Neuron (in vitro differentiated cells): ENCODE data around the gene TCF7L1.

Experiments
- H2AFZ ChIP-seq: one replicate; pipeline ENCODE4 v1.6.1; 2013; ENCODE audit warnings: low read depth, mild to moderate bottlenecking, inconsistent platforms, low read length, moderate library complexity
- H3K27me3 ChIP-seq: one replicate; pipeline ENCODE4 v1.6.1; 2013; ENCODE audit warnings: low read length; ENCODE audit not compliant: insufficient read depth
- H3K36me3 ChIP-seq: one replicate; pipeline ENCODE4 v1.6.1; 2013; ENCODE audit warnings: low read length; ENCODE audit not compliant: insufficient read depth
- H3K4me1 ChIP-seq: one replicate; pipeline ENCODE4 v1.6.1; 2013; ENCODE audit warnings: low read length; ENCODE audit not compliant: insufficient read depth
- H3K4me3 ChIP-seq: 2 replicates; pipeline ENCODE4 v1.5.1; 2013; ENCODE audit warnings: mild to moderate bottlenecking, low read length, moderate library complexity
- H3K9me3 ChIP-seq: one replicate; pipeline ENCODE4 v1.6.1; 2013; ENCODE audit warnings: low read length

TCF7L1 gene

DNA sequence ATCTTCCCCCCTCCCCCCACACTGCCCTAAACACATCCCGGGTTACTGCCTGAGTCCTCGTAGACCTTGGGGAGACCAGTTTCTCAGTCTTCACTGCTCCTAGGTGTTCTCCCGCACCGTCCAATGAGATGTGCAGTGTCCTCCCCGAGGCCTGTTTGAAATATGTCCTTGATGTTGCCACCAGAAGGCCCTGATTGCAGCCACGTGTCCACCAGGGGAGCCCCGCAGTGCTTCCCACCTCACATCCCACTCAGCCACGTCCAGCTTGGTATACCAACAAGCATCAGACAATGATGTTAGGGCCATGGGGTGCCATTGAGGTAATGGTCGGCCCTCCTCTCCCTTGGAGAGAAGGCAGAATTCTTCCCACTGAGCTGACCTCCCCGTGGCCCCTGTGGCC is 38.7 kb downstream of the TCF7L1 start:
- Histone ChIP-seq H3K36me3 (peaks cover 7% of the 10 kb centered on the region), H3K4me1 (peaks cover 14% of the 10 kb centered on the region), H2AFZ (no peak overlapping the region), H3K27me3 (no peaks in the 10 kb centered on the region), H3K4me3 (no peak overlapping the region), H3K9me3 (peaks cover 2% of the 10 kb centered on the region)

DNA sequence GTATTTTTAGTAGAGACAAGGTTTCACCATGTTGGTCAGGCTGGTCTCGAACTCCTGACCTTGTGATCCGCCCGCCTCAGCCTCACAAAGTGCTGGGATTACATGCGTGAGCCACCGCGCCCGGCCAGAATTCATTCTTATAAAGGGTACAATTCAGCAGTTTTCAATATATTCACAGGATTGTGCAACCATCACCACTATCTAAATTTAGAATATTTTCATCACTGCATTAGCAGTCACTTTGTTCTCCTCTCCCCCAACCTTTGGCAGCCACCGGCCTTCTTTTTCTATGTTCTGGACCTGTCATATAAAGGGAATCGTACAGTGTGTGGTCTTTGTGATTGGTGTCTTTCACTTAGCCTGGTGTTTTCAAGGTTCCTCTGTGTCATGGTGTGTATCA is 40.7 kb downstream of the TCF7L1 start:
- Histone ChIP-seq H3K9me3 (no peaks in the 10 kb centered on the region), H3K4me3 (no peak overlapping the region), H2AFZ (no peak overlapping the region), H3K36me3 (peaks cover 5% of the 10 kb centered on the region), H3K27me3 (no peaks in the 10 kb centered on the region), H3K4me1 (peaks cover 19% of the 10 kb centered on the region)

DNA sequence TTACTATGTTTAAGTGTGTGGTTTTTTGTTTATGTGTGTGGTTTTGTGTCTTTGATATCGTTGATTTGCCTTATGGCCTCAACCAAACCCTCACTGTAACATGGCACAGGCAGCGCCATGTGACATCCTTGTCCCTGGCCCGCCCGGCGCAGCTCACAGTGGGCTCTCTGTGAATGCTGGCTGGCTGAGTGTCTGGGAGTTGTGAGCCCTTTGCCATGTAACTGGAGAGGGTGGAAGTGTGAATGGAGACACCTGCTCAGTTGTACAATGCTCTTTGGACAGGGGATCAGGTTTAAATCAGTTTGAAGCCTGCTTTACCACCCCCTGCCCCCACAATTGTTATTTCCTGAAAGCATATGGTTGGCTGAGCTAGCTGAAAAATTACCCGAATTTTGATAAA is 41.8 kb downstream of the TCF7L1 start:
- Histone ChIP-seq H3K4me1 (peaks cover 28% of the 10 kb centered on the region), H2AFZ (no peak overlapping the region), H3K4me3 (no peak overlapping the region), H3K9me3 (no peaks in the 10 kb centered on the region), H3K36me3 (peaks cover 5% of the 10 kb centered on the region), H3K27me3 (no peaks in the 10 kb centered on the region)

DNA sequence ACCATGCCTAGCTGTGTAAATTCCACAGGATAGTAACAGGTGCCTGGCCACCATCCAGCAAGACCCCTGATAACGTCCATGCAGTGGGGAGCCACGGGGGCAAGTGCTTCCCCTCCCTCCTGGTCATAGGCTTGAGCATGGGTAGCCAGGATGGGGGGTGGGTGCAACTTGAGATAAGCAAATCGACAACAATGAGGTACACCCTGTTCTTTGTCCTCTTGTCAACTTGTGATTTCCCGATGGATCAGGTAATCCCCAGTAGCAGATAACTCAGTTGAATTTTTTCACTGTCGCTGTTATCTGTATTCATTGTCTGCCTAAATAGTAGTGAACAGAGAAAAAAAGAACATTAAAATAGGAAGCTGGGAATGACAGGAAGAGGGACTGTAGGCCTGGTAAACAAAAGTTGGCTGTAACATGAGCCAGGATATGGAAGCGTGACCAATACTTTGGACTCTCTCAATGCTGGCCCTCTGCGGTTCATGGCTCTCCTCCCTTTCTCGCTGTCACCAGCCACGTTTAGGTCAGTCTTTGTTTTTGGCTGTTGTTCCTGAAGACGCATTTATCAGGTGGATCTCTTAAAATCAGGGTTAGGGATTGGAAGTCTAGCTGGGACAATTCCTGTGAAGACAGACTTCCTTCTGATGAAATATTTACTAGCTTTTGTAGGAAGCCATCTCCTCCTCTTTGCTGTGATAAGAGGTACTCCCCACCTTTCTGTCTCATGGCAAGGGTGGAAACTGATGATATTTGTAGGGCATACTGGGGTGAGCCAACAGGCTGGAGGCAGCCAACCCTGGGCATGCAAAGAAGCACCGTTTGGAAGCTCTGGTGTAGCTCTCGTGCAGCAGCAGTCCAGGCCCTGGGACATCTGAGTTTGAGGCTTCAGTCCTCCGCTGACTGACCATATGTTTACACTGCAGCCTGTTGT is 42.4 kb downstream of the TCF7L1 start:
- Histone ChIP-seq H2AFZ (no peak overlapping the region), H3K9me3 (no peaks in the 10 kb centered on the region), H3K27me3 (no peaks in the 10 kb centered on the region), H3K4me3 (no peak overlapping the region), H3K4me1 (peaks cover 28% of the 10 kb centered on the region), H3K36me3 (peaks cover 5% of the 10 kb centered on the region)

DNA sequence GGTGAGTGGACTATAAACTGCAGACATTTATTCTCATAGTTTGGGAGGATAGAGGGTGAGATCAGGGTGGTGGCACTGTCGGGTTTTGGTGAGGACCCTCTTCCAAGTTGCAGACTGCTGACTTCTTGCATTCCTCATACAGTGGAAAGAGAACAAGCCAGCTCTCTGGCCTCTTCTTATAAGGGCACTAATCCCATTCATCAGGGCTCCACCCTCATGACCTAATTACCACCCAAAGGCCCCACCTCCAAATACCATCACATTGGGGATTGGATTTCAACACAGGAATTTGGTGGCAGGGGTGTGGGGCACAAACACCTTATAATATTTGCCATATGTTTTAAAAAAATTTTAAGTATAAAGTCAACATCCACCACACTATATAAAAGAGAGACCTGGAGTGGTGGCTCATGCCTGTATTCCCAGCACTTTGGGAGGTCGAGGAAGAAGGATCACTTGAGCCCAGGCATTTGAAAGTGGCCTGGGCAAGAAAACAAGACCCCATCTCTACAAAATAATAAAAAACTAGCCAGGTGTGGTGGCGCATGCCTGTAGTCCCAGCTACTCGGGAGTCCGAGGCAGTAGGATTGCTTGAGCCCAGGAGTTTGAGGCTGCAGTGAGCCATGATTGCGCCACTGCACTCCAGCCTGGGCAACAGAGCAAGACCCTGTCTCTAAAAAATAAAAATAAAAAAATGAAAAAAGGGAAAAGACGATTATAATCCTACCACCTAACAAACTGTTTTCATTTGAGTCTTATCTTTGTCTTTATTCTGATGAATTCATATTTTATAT is 44.0 kb downstream of the TCF7L1 start:
- H3K4me1 ChIP-seq, result peaks cover 28% of the 10 kb centered on the region
- H3K9me3 ChIP-seq, result no peaks in the 10 kb centered on the region
- H2AFZ ChIP-seq, result no peak overlapping the region
- H3K27me3 ChIP-seq, result no peaks in the 10 kb centered on the region
- H3K36me3 ChIP-seq, result no peaks in the 10 kb centered on the region
- H3K4me3 ChIP-seq, result no peak overlapping the region

DNA sequence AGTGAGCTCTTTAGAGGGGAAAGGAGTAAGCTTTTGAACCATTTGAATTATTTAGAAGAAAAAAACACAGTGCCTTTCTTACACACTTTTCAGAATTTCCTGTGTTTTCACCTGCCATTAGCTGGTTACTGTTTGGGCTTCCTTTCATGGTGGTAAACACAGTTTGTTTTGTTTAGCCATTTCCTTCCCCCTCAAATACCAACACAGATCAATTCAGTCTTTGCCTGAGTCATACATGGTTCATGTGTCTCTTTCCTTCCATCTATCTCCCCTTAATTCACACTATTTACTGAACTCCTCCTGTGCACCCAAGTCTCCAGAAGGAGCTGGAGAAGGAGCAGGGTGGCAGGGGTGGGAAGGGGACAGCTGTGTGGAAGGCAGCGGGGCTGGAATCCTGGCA is 45.0 kb downstream of the TCF7L1 start:
- H3K27me3 ChIP-seq, result no peaks in the 10 kb centered on the region
- no peaks in the 10 kb centered on the region for H3K9me3 ChIP-seq
- no peaks in the 10 kb centered on the region for H3K36me3 ChIP-seq
- H3K4me1 ChIP-seq, result peaks cover 28% of the 10 kb centered on the region
- H3K4me3 ChIP-seq, result no peak overlapping the region
- H2AFZ ChIP-seq, result no peak overlapping the region

DNA sequence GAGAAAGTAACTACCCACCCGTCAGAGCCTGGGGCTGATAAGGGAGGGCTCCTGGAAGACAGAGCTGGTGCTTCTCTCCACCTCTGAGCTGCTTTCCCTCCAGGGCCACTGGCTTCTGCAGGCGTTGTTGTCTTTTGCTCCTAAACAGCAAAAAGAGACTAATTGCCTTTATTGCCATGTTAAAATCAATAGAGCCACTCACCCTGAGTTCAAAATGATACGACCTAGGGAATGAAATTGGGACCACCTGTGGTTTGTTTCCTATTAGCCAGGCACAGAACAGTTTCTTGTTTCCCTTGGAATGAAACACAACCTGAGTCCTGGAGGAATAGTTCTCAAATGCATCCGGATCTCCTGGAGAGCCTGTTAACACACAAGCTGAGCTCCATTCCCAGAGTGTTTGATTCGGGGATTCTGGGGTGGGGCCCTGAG is 45.8 kb downstream of the TCF7L1 start:
- Histone ChIP-seq H3K36me3 (no peaks in the 10 kb centered on the region), H3K4me1 (peaks cover 28% of the 10 kb centered on the region), H3K27me3 (no peaks in the 10 kb centered on the region), H3K9me3 (no peaks in the 10 kb centered on the region), H3K4me3 (no peak overlapping the region), H2AFZ (no peak overlapping the region)

DNA sequence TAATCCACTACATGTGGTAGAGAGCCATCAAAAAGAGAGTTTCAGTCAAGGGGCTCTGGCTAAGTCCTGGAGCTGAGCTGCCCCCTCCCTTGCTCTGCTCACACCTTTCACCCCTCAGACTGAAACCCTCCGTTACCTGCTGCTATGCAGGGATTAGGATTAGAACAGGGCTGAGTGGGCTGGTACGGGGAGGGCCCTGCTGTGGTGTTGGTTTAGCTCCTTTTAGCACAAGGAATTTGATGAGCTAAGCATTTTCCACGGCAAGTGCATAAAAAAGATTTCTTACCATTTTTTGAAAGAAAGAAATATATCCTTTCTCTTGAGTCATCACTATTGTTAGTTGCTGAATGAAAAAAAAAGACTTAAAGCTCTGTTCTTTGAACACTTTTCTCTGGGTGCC is 46.3 kb downstream of the TCF7L1 start:
- no peaks in the 10 kb centered on the region for H3K9me3 ChIP-seq
- H3K4me1 ChIP-seq, result peaks cover 28% of the 10 kb centered on the region
- H2AFZ ChIP-seq, result no peak overlapping the region
- no peaks in the 10 kb centered on the region for H3K27me3 ChIP-seq
- H3K4me3 ChIP-seq, result no peak overlapping the region
- H3K36me3 ChIP-seq, result no peaks in the 10 kb centered on the region

DNA sequence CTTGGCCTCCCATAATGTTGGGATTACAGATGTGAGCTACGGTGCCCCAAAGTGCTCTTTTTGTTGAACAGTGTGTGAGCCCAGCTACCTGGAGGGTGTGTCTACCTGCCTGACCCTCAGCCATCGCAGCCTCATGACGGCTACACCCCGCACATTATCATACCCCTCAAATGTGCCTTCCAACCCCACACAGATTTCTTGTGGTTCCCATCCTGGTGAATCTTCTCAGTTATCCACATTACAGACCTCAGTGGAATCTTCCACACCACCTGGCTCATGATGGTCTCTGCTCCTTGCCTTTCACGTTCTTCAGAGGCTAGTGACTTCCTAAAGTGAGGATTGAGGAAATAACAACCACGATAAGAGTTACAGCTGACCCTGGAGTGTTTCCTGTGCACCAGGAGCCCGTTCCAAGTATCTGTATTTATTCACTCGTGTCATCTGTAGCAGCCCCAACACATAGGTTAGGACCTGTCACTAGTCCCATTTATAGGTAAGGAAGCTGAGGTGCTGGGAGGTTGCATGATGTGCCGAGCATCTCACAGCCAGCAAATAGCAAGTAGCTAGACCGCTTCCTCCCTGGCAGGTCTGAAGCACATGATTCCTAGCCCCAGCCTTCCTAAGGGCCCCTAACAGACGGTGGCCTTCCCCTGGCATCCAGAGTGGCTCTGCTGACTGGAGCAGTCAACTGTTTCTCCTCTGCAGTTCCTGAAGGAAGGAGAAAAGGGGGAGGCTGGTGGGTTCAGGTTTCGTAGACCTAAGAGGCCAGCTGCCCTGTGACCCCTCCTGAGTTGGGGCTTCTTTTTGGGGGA is 47.3 kb downstream of the TCF7L1 start:
- H3K27me3 ChIP-seq, result no peaks in the 10 kb centered on the region
- H3K4me1 ChIP-seq, result peaks cover 18% of the 10 kb centered on the region
- H3K36me3 ChIP-seq, result no peaks in the 10 kb centered on the region
- H3K9me3 ChIP-seq, result no peaks in the 10 kb centered on the region
- H3K4me3 ChIP-seq, result no peak overlapping the region
- H2AFZ ChIP-seq, result no peak overlapping the region

DNA sequence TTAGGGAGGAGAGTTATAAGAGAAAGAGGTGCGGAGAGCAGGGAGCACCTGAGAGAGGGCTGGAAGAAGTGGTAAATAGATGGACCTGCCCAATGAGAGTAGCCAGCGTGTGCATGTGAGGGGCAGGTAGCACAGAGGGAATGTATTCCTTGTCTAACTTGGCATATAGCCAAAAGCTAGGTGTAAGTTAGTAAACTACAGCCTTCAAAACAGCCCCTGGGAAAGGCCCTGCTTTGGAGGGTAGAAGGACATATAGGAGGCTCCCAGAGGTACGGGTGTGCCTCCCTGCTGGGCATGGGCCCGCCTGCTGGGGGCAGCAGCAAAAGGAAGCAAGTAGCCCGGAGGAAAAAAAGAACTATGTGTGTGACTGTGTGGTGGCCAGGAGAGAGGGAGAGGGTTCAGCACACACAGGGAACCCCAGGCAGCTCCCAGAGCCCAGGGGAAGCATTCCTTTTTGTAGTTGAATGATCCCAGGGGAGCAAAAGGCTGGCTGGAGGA is 48.0 kb downstream of the TCF7L1 start:
- H3K27me3 ChIP-seq, result no peaks in the 10 kb centered on the region
- H3K36me3 ChIP-seq, result no peaks in the 10 kb centered on the region
- no peak overlapping the region for H3K4me3 ChIP-seq
- peaks cover 14% of the 10 kb centered on the region for H3K4me1 ChIP-seq
- H3K9me3 ChIP-seq, result no peaks in the 10 kb centered on the region
- H2AFZ ChIP-seq, result no peak overlapping the region

DNA sequence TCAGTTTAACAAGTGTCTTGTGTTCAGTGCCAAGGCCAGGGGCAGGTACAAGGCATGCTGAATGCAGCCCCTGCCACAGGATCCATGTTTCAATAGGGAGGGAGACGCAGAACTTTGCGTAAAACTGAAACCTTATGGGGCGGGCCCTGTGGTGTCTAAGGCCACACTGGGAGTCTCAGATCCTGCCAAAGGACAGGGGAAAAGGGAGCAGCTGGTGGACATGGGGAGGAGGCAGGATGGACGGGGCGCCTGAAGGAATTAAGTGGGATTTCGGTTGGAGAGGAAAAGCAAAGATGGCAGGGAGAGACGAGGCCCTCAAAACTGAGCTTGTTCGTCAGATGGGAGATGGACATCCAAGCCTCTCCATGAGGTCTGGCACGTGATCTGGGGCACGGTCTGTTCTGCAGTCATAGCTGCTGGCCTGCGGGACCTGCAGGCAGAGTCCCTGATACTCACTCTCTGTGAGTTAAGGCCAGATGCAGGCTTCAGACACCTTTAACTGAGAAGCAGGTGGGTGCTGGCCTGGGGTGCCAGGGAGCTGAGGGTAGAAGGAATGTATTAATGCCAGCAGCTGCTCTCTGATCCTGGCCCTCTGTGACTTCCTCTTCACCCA is 48.8 kb downstream of the TCF7L1 start:
- Histone ChIP-seq H3K27me3 (no peaks in the 10 kb centered on the region), H2AFZ (no peak overlapping the region), H3K4me3 (no peak overlapping the region), H3K4me1 (peaks cover 16% of the 10 kb centered on the region), H3K9me3 (no peaks in the 10 kb centered on the region), H3K36me3 (no peaks in the 10 kb centered on the region)

DNA sequence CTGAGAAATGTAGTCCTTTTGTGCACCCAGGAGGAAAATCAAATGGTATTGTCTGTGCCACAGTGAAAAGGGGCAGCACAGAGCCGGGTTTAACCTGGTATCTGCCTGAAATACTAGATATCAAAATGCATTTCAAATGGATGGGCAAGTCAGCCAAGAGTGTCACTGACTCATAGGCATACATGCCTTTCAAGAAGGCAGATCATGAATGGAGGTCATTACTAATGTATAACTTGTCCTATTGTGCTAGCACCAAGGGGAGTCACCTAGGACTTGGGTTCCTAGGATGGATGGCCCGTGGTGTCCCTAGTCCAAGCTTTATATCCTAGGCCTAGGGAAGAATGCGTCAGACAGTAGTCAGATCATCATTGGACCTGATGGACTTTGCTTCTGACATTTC is 49.9 kb downstream of the TCF7L1 start:
- H3K9me3 ChIP-seq, result no peaks in the 10 kb centered on the region
- no peak overlapping the region for H2AFZ ChIP-seq
- no peaks in the 10 kb centered on the region for H3K36me3 ChIP-seq
- peaks cover 21% of the 10 kb centered on the region for H3K4me1 ChIP-seq
- H3K27me3 ChIP-seq, result no peaks in the 10 kb centered on the region
- no peak overlapping the region for H3K4me3 ChIP-seq
